GM03348 (cell line): ENCODE measurements around the gene C1orf174.
A peak's percentile ranks its signal among the peaks of the same experiment; 100 is the strongest.
"Not testable (repeated sequence)": the region's sequence is repeated elsewhere in the genome, so short reads cannot be mapped to it uniquely, and the experiment has no call there.

Experiments
- DNase-seq: peaks from one replicate; pipeline ENCODE4 v3.0.0; 2012; ENCODE audit warnings: low spot score

Gene C1orf174

GRCh38 chr1:3925762-3926161 lies 25.7 kb upstream of the C1orf174 start:
- DNase-seq: no peak

- DNase-seq: no peak
Measured at GRCh38 chr1:3925256-3925655, 25.2 kb upstream of the C1orf174 start.

DNA sequence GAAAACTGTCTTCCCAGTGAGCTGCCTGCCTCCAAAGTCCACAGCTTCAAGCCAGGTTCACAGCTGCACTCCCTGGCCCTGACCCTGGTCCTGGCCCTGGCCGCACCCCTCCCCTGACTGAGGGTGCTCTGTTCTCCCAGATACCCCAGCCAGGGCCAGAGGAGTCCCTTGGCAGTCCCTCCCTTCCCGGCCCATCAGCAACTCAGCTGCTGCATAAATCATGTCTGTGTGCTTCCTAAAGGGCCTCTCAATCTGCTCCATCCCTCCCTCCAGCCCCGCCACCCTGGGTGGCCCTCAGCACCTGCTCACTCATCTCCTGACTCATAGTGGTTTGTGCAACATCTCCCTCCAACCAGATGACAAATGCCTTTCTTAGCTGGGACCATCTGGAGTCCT lies 24.8 kb upstream of the C1orf174 start:
- no peak for DNase-seq

DNA sequence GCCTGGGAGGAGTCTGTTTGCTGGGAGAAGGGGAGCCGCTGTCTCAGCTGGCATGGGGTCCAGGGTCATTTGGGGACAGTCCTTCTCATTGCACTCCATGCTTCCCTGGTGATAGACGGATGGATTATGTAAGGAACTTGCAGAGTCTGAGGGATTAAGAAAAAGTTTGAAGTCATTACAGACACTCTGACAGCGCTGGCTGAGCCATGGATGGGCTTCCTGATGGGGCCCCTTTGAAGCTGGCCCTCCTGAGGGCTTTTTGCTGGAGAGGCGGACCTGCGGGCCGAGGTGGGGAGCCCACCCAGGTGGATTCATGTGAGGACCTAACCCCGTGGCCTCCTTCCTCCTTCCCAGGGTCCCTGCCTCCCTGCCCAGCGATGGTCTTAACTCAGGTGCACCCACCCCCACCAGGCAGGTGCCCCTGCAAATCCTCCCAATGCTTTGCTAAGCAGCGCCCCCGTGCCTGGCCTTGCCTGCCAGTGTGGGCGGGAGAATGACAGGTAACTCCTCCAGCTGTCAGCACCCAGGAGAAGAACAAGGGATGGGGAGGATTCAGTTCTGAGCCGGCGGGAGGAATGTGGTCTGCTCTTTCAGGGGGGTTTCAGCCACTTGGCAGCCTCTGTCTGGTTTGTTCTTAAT lies 24.2 kb upstream of the C1orf174 start:
- DNase-seq: no peak

DNA sequence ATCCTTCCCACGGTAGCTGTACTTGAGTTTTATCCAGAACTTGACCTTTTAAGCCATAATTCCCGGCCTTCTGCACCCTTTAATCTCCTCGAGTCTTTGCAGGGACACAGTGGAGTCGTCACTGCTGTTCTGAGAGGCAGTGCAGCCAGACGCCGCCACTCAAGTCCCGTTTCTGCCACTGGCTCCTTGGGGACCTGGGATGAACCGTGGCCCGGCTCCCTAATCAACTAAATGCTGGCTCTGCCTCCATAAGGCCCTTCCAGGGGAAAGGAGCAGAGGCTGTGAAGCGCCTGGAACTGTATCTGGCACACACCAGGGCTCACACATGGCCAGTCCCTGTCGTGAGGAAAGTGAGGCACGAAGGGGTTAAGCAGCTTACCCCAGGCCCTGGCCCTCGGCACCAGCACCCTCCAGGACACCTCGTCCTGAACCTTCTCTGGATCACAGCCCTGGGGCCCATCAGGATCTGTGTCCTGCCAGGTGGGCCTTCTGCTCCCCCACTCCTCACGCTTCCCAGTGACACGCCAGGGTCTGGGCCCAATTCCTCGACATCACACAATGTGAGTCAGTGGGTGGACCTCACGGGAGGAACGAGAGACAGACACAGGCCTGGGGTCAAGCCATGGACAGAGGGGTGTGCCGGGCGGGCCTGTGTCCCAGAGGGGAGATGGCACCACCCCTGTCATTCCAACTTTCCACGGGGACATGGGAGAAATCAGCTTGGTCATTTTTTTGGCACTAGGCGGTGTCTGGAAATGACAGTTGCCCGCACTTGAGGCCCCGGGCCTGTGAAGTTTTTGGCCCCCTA lies 23.5 kb upstream of the C1orf174 start:
- DNase-seq: no peak

DNA sequence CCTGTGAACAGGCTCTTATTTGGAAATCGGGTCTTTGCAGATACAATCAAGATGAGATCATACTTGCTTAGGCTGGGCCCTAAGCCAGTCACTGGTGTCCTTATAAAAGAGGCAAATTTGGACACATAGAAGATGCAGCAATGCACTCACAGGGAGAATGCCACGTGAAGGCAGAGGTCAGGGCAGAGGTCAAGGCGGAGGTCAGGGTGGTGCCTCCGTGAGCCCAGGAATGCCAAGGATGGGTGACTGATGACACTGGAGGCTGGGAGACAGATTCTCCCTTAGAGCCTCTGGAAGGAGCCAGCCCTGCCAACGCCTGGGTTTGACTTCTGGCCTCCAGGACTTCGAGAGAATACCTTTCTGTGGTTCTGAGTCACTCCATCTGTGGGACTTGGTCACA lies 22.8 kb upstream of the C1orf174 start:
- DNase-seq: no peak

GRCh38 chr1:3922201-3922725 lies 22.2 kb upstream of the C1orf174 start:
- DNase-seq: no peak

DNA sequence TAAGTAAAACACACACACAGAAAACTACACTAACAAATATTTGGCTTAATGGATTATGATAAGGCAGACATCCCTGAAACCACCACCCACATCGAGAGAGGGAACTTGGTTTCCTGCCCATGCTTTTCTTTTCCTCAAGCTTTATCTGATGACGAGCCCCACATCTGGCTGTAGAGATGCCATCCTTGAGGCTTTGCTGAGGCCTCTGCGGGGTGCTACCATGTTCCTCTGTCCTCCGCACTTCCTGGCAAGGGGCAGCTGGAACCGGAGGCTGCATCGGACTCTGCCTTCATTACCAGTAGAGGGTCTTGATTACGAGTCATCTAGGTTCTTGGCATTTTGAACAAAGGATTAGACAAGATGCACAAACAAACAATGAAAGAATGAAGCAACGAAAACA lies 21.7 kb upstream of the C1orf174 start:
- DNase-seq: no peak

DNA sequence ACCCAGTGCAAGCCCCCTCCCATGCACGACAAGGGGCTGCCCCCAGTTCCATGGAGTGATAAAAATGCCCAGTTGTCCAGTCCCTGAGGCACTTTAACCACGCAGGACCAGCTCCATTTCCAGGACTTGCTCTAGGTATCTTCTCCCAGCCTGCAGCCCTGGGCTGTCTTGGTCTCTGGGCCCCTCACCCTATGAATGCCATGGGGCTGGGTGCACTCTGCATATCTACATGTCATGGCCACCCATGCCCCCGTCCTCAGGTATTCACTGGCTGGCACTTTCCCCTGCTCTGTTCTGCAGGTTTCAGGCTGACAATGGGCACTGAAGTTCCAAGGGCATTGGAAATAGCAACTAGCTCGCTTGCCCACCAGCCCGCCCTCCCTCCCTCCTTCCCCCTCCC lies 19.6 kb upstream of the C1orf174 start:
- DNase-seq: no peak

DNA sequence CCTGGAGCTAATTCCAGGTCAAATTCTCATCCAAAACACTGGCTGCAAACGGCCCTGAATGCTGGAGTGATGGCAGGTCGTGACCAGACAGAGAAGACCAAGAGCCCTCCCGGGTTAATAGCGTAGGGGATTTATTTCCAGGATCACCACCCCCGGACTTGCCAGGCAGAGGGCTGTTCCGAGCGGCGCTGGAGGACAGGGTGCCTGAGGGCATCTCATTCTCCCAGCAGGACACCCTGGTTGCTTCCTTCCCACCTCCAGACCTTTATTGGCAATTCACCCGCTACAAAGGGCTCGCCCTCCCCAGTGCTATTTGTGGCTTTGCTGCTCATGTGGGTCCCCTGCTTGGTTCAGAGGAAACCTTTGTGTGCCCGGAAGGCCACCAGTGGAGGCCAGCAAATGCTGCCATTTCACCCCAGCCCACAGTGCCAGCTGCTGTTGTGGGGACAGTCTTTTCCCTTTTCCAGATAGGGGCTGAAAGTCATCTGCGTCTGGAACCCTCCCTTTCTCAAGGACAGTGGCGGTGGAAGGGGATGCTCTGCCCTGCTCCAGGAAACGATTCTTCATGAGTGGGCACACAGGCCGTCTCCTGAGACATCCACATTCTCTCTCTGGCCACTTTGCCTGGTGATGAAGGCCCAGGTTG lies 19.0 kb upstream of the C1orf174 start:
- DNase-seq: no peak

- DNase-seq: not testable (repeated sequence)
Measured at GRCh38 chr1:3918359-3918758, 18.3 kb upstream of the C1orf174 start.

DNA sequence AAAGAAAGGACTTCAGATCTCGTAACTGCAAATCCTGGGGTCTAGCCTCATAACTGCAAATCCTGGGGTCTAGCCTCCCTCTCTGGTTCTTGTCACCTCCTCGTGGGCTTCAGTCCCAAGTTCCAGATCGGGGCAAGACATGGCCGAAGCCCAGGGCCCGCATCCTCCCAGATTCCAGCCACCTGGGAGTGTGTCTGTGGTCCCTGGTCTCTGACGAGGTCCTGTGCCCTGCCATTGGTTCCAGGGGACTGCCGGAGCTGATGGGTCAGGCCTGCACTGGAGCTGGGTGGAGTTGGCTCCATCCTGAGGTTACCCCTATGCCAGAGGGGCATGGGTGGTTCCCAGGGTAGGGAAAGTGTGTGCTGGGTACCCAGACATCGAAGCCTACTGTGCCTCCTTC lies 17.7 kb upstream of the C1orf174 start:
- no peak for DNase-seq

- no peak for DNase-seq
Measured at GRCh38 chr1:3915551-3916121, 15.6 kb upstream of the C1orf174 start.

- DNase-seq: no peak
Measured at GRCh38 chr1:3914911-3915310, 14.8 kb upstream of the C1orf174 start.

GRCh38 chr1:3914331-3914851 lies 14.3 kb upstream of the C1orf174 start:
- DNase-seq: no peak

DNA sequence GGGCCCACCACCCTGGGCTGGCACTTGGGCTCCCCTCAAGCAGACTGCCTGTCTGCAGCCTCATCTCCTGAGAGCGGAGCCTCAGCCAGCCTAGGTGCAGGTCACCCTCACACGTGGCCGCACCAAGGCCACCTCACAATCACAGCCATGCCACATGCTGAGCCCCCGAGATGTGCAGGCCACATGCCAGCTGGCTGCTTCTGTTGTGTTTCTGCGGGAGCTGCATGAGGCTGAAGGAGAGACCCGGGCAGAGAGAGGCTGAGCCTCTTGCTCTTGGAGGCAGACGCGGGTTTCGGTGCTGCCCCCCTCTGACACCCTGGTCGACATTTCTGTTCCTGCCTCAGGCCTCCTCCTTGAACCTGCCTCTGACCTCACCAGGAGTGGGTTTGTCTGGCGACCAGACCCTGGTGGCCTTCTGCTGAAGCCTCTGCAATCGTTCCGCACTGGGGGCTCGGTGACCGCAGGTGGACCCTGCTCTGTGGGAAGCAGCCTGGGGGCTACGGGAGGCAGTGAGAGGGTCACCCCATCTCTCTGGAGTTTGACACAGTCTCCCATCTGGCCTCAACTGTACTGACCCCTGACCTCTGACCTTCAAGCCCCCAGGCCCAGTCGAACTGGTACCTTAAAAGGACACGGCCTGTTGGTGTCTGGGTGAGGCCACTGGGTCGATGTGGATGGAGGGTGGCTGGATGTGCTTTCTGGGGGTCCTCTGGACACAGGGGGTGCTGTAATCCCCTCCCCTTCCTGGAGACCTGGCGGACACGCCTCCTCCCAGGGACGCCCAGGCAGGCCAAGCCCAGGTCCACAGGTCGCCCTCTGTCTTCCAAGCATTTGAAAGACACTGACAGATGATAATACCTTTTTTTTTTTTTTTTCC lies 13.0 kb upstream of the C1orf174 start:
- no peak for DNase-seq

GRCh38 chr1:3911981-3912808 lies 12.1 kb upstream of the C1orf174 start:
- no peak for DNase-seq

GRCh38 chr1:3910857-3911845 lies 11.1 kb upstream of the C1orf174 start:
- DNase-seq: peak; percentile 73

DNA sequence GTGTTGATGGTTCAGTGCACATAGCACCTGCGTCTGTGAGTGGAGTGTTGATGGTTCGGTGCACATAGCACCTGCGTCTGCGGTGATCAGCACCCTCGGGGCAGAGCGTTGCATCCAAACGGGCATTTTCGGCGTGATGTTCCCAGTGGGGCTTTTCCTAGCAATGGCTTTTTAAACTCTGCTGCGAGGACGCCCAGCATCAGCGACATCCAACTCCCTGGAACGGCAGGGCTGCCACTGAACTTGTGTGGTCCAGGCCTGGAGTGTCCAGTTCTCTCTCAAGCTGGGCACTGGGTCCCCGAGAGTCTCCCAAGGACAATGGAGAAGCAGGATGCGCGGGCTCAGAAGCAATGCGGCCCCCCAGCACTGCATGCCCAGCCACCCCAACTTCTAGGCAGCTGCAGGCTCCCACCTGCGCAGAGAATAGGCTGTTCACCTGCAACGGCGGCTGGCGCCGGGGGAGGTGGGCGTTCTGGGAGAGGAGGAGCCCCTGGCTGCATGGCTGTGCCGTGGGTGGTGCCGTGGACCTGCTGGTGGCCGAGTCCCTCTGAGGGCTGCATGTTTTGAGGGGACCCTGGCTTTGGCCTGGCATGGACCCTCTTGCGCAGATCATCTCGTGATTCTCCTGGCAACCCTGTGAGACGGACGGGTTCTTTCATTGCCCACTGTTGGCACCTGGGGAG lies 10.1 kb upstream of the C1orf174 start:
- no peak for DNase-seq
